Stimulated activated effector memory CD8-positive, alpha-beta T cell treated with anti-CD3 and anti-CD28 coated beads, Interleukin-12 subunit alpha, Interleukin-12 subunit beta, amount 100 ng/mL, for 72 hours (primary cell): Measurements from ENCODE around the gene PODXL2.

ENCODE experiments used
- ATAC-seq: fragments of 150-1000 bp; cut with Tn5 transposase; 2 replicates; pipeline ENCODE4 v1.10.0; 2021
- DNase-seq, 2 donors: peaks; one replicate each; pipeline ENCODE4 v3.0.0; 2021 to 2022; ENCODE audit warnings: low spot score in 2 of 2
- H3K27ac Mint-ChIP-seq: one replicate; pipeline ENCODE4 v1.8.0; 2022; ENCODE audit warnings: mild to moderate bottlenecking, mixed read lengths
- H3K36me3 Mint-ChIP-seq: one replicate; pipeline ENCODE4 v1.8.0; 2022; ENCODE audit warnings: mild to moderate bottlenecking, mixed read lengths
- H3K4me1 Mint-ChIP-seq: one replicate; pipeline ENCODE4 v1.8.0; 2022; ENCODE audit warnings: mixed read lengths
- H3K4me3 Mint-ChIP-seq: one replicate; pipeline ENCODE4 v1.8.0; 2022; ENCODE audit warnings: mild to moderate bottlenecking, mixed read lengths
- H3K9me3 Mint-ChIP-seq: one replicate; pipeline ENCODE4 v1.8.0; 2022; ENCODE audit warnings: mixed read lengths

Gene PODXL2

GRCh38 chr3:127718245-127718915 is 89.4 kb downstream of the PODXL2 start:
- ATAC-seq (no peak), DNase-seq (no peak)
- Mint-ChIP-seq H3K36me3 (no peaks in the 10 kb centered on the region), H3K27ac (no peak overlapping the region), H3K9me3 (no peaks in the 10 kb centered on the region), H3K4me3 (no peak overlapping the region), H3K4me1 (no peaks in the 10 kb centered on the region)

DNA sequence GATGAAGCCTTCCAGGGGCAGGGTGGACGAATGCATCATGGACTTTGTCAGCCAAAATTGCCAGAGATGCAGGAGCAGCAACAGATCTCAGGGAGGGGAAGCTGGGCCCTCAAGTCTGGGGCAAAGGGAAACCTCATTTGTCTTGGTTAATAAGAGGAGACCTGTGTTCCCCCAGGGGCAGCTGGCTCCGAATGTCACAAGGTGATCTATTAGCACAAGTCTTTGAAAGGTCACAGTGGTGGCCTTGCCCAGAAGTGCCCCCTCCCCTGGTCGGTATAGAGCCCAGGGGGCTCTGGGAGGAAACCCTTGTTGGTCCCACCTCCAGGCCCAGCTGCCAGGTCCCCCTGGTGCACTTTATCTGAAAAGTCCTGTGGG is 89.9 kb downstream of the PODXL2 start:
- Mint-ChIP-seq H3K4me1 (no peaks in the 10 kb centered on the region), H3K9me3 (no peaks in the 10 kb centered on the region), H3K27ac (no peak overlapping the region), H3K4me3 (no peak overlapping the region), H3K36me3 (no peaks in the 10 kb centered on the region)
- ATAC-seq (no peak), DNase-seq (no peak)

- DNase-seq (no peak), ATAC-seq (no peak)
- H3K4me1 Mint-ChIP-seq: no peaks in the 10 kb centered on the region
- H3K27ac Mint-ChIP-seq: no peak overlapping the region
- no peak overlapping the region for H3K4me3 Mint-ChIP-seq
- H3K36me3 Mint-ChIP-seq: no peaks in the 10 kb centered on the region
- no peaks in the 10 kb centered on the region for H3K9me3 Mint-ChIP-seq
Measured at GRCh38 chr3:127719369-127719768, 90.4 kb downstream of the PODXL2 start.

DNA sequence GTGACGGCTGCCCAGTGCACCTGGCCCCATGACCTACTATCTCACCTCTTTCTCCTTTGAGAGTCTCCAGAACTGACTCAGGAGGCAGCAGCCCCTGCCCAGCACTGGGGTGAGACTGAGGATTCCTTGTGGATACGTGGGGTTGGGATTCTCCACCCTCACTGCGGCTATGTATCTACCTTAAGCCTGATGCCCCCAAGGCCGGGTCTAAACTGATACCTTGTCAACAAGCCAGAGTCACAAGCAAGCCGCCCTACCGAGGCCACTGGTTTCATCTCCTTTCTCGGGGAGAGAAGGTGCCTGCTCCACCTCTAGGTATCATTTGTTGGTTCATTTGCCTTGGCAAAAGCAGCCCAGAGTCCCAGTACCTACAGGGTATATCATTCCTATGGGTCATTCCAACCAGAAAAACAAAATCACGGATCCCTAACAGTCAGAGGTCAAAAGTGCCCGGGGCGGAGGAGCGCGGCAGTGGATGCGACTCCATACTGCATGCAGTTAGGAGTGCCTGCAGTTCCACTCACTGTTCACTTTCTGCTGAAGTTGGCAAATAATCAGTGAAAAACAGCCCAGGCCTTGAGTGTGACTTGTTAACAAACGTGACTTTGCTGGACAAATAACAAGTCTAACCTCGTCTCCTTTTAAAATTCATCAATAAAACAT is 91.3 kb downstream of the PODXL2 start:
- ATAC-seq (no peak), DNase-seq (no peak)
- no peaks in the 10 kb centered on the region for H3K9me3 Mint-ChIP-seq
- H3K4me1 Mint-ChIP-seq: no peaks in the 10 kb centered on the region
- H3K27ac Mint-ChIP-seq: no peak overlapping the region
- no peaks in the 10 kb centered on the region for H3K36me3 Mint-ChIP-seq
- no peak overlapping the region for H3K4me3 Mint-ChIP-seq

GRCh38 chr3:127720985-127721935 is 92.3 kb downstream of the PODXL2 start:
- ATAC-seq (no peak), DNase-seq (no peak)
- H3K36me3 Mint-ChIP-seq: no peaks in the 10 kb centered on the region
- no peak overlapping the region for H3K27ac Mint-ChIP-seq
- H3K4me1 Mint-ChIP-seq: no peaks in the 10 kb centered on the region
- H3K4me3 Mint-ChIP-seq: no peak overlapping the region
- no peaks in the 10 kb centered on the region for H3K9me3 Mint-ChIP-seq

- H3K4me3 Mint-ChIP-seq: no peak overlapping the region
- no peak for DNase-seq
- H3K9me3 Mint-ChIP-seq: no peaks in the 10 kb centered on the region
- no peak for ATAC-seq
- no peak overlapping the region for H3K27ac Mint-ChIP-seq
- no peaks in the 10 kb centered on the region for H3K36me3 Mint-ChIP-seq
- H3K4me1 Mint-ChIP-seq: no peaks in the 10 kb centered on the region
Measured at GRCh38 chr3:127722091-127722784, 93.3 kb downstream of the PODXL2 start.
